PC-9 (cell line): ENCODE results near the gene OSBPL3.

Experiments used
- CTCF ChIP-seq: fragments of 200-600 bp; sonication (generic); conservative IDR thresholded peaks from 2 replicates; pipeline ENCODE4 v1.6.1; 2017; ENCODE audit warnings: mixed run types, antibody characterized with exemption, mild to moderate bottlenecking, moderate library complexity
- EZH2 ChIP-seq: fragments of 200-600 bp; sonication (generic); IDR thresholded peaks from 2 replicates; pipeline ENCODE4 v1.8.0; 2017; ENCODE audit warnings: antibody characterized with exemption, low read depth

GRCh38 chr7:24974026-24974832 is 5.7 kb downstream of the OSBPL3 start:
- TF ChIP-seq CTCF (no peak), EZH2 (no peak)
